Right lobe of liver (tissue), 4 donors: ENCODE data around the gene CPTP.

ENCODE experiments used
- POLR2A ChIP-seq: fragments of 450-650 bp; IDR thresholded peaks from one replicate; pipeline ENCODE4 v1.6.1; 2017; ENCODE audit warnings: antibody characterized with exemption, mild to moderate bottlenecking
- TF ChIP-seq, protein P1 (sequence below), 4 donors: fragments of 200-600 bp in 3 of 4; fragments of 450-650 bp in 1 of 4; IDR thresholded peaks; one replicate each; pipeline versions ENCODE4 v1.5.1 to v1.8.0; 2016 to 2022; ENCODE audit warnings: antibody characterized with exemption in 4 of 4, mild to moderate bottlenecking in 2 of 4
- donor health status: DM: no; HTN: no; CAD: no.
- donor health status: DM: no; HTN: no; CAD: no.
- donor health status: DM: no; HTN: yes; CAD: no.

DNA sequence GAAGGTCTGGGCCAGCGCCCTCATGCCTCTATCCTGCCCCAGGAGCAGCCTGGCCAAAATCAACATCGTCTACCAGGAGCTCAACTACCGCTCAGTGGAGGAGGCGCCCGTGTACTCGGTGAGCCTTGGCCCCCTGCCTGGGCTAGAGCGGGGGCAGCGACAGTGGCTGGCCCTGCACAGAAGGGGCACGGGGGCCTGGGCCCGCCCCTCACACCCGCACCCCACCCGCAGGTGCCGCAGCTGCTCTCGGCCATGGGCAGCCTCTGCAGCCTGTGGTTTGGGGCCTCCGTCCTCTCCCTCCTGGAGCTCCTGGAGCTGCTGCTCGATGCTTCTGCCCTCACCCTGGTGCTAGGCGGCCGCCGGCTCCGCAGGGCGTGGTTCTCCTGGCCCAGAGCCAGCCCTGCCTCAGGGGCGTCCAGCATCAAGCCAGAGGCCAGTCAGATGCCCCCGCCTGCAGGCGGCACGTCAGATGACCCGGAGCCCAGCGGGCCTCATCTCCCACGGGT, 33.5 kb upstream of the CPTP start:
- TF ChIP-seq POLR2A: no peak
- TF ChIP-seq, protein P1, sequence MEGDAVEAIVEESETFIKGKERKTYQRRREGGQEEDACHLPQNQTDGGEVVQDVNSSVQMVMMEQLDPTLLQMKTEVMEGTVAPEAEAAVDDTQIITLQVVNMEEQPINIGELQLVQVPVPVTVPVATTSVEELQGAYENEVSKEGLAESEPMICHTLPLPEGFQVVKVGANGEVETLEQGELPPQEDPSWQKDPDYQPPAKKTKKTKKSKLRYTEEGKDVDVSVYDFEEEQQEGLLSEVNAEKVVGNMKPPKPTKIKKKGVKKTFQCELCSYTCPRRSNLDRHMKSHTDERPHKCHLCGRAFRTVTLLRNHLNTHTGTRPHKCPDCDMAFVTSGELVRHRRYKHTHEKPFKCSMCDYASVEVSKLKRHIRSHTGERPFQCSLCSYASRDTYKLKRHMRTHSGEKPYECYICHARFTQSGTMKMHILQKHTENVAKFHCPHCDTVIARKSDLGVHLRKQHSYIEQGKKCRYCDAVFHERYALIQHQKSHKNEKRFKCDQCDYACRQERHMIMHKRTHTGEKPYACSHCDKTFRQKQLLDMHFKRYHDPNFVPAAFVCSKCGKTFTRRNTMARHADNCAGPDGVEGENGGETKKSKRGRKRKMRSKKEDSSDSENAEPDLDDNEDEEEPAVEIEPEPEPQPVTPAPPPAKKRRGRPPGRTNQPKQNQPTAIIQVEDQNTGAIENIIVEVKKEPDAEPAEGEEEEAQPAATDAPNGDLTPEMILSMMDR (IDR thresholded peaks at IDR 0.05): no peak
